Nephron progenitor cell (in vitro differentiated cells): ENCODE data around the gene LARGE1.

ENCODE experiments used
- DNase-seq: peaks from one replicate; pipeline ENCODE4 v3.0.0; 2021
- H3K27ac Mint-ChIP-seq: 2 replicates; pipeline ENCODE4 v1.8.0; 2021; ENCODE audit warnings: mild to moderate bottlenecking, moderate library complexity, mixed read lengths
- H3K27me3 Mint-ChIP-seq: 2 replicates; pipeline ENCODE4 v1.8.0; 2021; ENCODE audit warnings: mild to moderate bottlenecking, low read depth, mixed read lengths; ENCODE audit not compliant: poor library complexity
- H3K36me3 Mint-ChIP-seq: 2 replicates; pipeline ENCODE4 v1.8.0; 2021; ENCODE audit warnings: low read depth, mixed read lengths
- H3K4me1 Mint-ChIP-seq: 2 replicates; pipeline ENCODE4 v1.8.0; 2021; ENCODE audit warnings: mixed read lengths
- H3K4me3 Mint-ChIP-seq: 2 replicates; pipeline ENCODE4 v1.8.0; 2021; ENCODE audit warnings: mild to moderate bottlenecking, moderate library complexity, mixed read lengths
- H3K9me3 Mint-ChIP-seq: 2 replicates; pipeline ENCODE4 v1.8.0; 2021; ENCODE audit warnings: mild to moderate bottlenecking, moderate library complexity, mixed read lengths
- TF ChIP-seq, protein P1 (sequence below): fragments of 200-600 bp; sonication (generic); IDR thresholded peaks from 2 replicates; pipeline ENCODE4 v1.5.0; 2021; ENCODE audit warnings: antibody characterized with exemption

LARGE1 gene

DNA sequence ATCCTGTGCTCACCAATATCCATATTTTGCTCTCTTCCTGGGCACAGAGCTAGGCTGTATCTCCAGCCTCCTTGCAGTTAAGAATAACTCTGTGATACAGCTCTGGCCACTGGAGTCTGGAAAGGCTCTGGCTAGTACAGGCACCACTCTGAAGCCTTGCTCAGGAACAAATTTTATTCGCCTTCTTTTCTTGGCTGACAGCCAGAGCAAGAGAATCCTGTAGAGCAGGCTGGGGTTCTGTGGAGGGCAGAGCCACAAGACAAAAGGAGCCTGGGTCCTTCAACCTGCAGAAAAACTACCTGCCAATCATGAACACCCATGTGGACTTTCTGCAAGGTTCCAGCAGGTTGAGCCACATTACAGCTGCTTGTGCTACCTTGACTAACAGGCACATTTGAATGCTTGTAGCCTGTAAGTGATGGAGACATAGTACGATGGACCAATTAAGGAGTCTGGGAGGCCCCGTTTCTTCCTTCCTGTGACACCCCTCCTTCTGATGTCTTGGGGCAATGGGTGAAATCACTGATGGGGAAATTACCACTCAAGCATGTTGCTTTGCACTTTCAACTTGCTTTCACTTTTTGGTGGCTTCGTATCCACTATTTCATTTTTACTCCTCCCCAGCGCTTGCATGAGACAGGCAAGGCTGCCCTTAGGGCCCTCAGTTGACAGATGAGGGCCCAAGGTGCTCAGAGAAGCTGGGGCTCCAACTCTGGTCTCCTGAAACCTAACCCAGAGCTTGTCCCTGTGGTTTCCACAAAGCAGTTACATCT, 594.9 kb downstream of the LARGE1 start:
- Mint-ChIP-seq H3K4me3 (no peak overlapping the region), H3K27ac (no peak overlapping the region), H3K9me3 (no peaks in the 10 kb centered on the region), H3K4me1 (no peaks in the 10 kb centered on the region), H3K27me3 (no peaks in the 10 kb centered on the region), H3K36me3 (no peaks in the 10 kb centered on the region)
- TF ChIP-seq, protein P1, sequence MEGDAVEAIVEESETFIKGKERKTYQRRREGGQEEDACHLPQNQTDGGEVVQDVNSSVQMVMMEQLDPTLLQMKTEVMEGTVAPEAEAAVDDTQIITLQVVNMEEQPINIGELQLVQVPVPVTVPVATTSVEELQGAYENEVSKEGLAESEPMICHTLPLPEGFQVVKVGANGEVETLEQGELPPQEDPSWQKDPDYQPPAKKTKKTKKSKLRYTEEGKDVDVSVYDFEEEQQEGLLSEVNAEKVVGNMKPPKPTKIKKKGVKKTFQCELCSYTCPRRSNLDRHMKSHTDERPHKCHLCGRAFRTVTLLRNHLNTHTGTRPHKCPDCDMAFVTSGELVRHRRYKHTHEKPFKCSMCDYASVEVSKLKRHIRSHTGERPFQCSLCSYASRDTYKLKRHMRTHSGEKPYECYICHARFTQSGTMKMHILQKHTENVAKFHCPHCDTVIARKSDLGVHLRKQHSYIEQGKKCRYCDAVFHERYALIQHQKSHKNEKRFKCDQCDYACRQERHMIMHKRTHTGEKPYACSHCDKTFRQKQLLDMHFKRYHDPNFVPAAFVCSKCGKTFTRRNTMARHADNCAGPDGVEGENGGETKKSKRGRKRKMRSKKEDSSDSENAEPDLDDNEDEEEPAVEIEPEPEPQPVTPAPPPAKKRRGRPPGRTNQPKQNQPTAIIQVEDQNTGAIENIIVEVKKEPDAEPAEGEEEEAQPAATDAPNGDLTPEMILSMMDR, result no peak
- no peak for DNase-seq

DNA sequence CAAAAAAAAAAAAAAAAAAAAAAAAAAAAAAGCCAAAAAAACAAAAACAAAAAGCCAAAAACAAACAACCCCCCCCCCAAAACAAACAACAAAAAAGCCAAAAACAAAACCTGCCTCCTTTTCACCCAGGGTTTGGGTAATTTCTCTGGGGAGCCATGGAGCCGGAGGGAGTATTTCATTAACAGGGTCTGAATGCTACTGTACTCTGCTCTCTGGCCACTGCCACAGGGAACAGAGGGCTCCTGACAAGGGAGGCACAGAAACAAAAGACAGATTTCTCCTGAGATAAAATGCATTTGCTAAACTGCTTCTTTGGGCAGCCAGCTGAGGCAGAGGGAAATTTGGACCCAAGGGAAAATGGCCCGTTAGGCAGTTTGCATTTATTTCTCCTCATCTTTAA, 596.0 kb downstream of the LARGE1 start:
- H3K27me3 Mint-ChIP-seq, result no peaks in the 10 kb centered on the region
- H3K4me3 Mint-ChIP-seq, result no peak overlapping the region
- H3K4me1 Mint-ChIP-seq, result no peaks in the 10 kb centered on the region
- no peak for DNase-seq
- no peaks in the 10 kb centered on the region for H3K9me3 Mint-ChIP-seq
- H3K36me3 Mint-ChIP-seq, result no peaks in the 10 kb centered on the region
- TF ChIP-seq, protein P1, result no peak
- H3K27ac Mint-ChIP-seq, result no peak overlapping the region

GRCh38 chr22:33321466-33321865, 598.8 kb downstream of the LARGE1 start:
- Mint-ChIP-seq H3K27me3 (peaks cover 3% of the 10 kb centered on the region), H3K4me1 (no peaks in the 10 kb centered on the region), H3K36me3 (peaks cover 7% of the 10 kb centered on the region), H3K9me3 (no peaks in the 10 kb centered on the region), H3K27ac (no peak overlapping the region), H3K4me3 (no peak overlapping the region)
- TF ChIP-seq, protein P1, result no peak
- DNase-seq, result no peak

DNA sequence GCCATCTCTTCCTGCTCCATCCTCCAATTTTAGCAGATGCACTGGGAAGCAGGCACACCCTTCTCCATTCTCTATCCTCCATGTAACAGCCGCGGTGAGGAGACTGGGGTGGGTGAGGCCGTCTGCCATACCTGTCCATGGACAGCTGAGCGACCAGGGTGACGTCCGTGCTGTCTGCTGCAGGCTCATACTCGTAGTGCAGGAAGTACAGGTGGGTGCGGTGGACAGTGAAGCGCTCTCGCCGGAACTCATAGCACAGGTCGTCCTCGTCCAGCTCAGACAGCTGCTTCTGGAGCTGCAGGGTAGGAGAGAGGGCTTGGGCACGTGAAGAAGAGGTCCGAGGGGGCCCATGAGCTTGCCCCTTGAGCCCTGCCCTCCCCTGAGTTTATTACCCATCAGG, 604.3 kb downstream of the LARGE1 start:
- H3K9me3 Mint-ChIP-seq, result no peaks in the 10 kb centered on the region
- peaks cover 3% of the 10 kb centered on the region for H3K27me3 Mint-ChIP-seq
- no peak overlapping the region for H3K4me3 Mint-ChIP-seq
- H3K36me3 Mint-ChIP-seq, result peaks cover 17% of the 10 kb centered on the region
- no peaks in the 10 kb centered on the region for H3K4me1 Mint-ChIP-seq
- DNase-seq, result no peak
- H3K27ac Mint-ChIP-seq, result no peak overlapping the region
- TF ChIP-seq, protein P1, result no peak

DNA sequence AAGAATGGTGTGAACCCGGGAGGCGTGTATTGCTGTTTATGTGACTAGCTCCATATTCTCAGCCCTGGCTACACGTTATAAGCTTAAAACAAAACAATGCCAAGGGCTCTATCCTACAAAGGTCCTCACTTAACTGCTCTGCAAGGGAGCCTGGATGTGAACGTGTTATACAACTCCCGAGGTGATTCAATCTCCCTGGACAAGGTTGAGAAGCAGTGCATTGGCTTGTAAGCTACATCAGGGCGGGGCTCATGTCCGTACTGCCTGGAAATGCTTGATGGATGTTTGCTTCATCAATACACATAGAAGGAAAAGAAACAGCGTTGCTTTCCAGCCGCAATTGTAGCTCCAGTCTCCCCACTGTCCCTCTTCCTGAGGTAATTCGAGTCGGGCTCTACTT, 605.2 kb downstream of the LARGE1 start:
- TF ChIP-seq, protein P1, result no peak
- Mint-ChIP-seq H3K9me3 (no peaks in the 10 kb centered on the region), H3K4me3 (no peak overlapping the region), H3K4me1 (no peaks in the 10 kb centered on the region), H3K27ac (peak overlapping the region; percentile 72), H3K27me3 (peaks cover 3% of the 10 kb centered on the region), H3K36me3 (peaks cover 24% of the 10 kb centered on the region)
- no peak for DNase-seq

GRCh38 chr22:33314316-33314715, 606.0 kb downstream of the LARGE1 start:
- no peaks in the 10 kb centered on the region for H3K4me1 Mint-ChIP-seq
- no peak overlapping the region for H3K27ac Mint-ChIP-seq
- no peak overlapping the region for H3K4me3 Mint-ChIP-seq
- no peak for DNase-seq
- H3K27me3 Mint-ChIP-seq, result peaks cover 3% of the 10 kb centered on the region
- H3K36me3 Mint-ChIP-seq, result peaks cover 29% of the 10 kb centered on the region
- no peaks in the 10 kb centered on the region for H3K9me3 Mint-ChIP-seq
- TF ChIP-seq, protein P1, result no peak
